Activated CD8-positive, alpha-beta memory T cell treated with anti-CD3 and anti-CD28 coated beads, Interleukin-2, amount 50 U/mL, for 1 hour (primary cell): ENCODE measurements around the gene ADAT3.

Source experiments
- DNase-seq: peaks from one replicate; pipeline ENCODE4 v3.0.0-alpha.2; 2020; ENCODE audit errors: extremely low read depth

The ADAT3 gene

GRCh38 chr19:1905110-1905862 is at the start of gene ADAT3, which contains the start of gene SCAMP4:
Gene ADAT3 (plus strand): TSS chr19:1905399. CDS start chr19:1912048, 6,649 bp downstream.
Gene SCAMP4 (plus strand): TSS chr19:1905399. CDS start chr19:1915020, 9,621 bp downstream.
- peak; percentile 92 for DNase-seq

DNA sequence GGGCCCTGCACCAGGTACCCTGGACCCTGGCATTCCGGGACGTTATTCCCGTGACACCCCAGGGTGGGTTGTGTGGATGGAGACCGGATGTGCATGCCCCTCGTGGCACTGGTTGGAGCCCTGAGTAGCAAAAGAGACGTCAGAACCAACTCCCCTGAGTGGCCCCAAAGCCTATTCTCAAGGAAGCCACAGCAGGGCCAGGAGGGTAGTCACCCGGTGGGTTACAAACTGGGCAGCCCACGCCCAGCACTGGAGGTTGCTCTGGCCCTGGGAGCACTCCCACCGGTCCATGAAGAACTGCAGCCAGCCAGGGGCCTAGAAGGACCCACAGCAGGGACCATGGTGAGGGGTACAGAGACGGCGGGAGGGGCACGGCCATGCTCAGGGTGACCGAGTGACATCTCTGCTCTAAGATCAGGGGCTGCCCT is 49.4 kb upstream of the ADAT3 start:
- DNase-seq: no peak

DNA sequence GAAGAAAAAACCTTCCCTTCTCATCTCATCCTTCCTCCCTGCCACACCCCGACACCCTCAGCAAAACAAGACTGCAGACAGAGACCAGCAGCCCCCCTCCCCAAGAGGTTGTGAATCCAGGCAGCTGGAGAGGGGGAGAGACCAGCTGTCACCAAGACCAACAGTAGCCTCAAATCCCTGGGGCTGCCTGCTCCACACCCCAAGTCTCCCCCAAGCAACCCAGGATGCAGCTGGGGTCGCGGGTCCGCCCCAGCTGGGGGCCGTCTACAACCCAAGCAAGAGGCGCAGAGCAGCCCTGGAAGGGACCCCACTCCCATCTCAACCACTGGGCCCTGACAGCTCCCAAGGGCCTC is 48.9 kb upstream of the ADAT3 start:
- DNase-seq: no peak

DNA sequence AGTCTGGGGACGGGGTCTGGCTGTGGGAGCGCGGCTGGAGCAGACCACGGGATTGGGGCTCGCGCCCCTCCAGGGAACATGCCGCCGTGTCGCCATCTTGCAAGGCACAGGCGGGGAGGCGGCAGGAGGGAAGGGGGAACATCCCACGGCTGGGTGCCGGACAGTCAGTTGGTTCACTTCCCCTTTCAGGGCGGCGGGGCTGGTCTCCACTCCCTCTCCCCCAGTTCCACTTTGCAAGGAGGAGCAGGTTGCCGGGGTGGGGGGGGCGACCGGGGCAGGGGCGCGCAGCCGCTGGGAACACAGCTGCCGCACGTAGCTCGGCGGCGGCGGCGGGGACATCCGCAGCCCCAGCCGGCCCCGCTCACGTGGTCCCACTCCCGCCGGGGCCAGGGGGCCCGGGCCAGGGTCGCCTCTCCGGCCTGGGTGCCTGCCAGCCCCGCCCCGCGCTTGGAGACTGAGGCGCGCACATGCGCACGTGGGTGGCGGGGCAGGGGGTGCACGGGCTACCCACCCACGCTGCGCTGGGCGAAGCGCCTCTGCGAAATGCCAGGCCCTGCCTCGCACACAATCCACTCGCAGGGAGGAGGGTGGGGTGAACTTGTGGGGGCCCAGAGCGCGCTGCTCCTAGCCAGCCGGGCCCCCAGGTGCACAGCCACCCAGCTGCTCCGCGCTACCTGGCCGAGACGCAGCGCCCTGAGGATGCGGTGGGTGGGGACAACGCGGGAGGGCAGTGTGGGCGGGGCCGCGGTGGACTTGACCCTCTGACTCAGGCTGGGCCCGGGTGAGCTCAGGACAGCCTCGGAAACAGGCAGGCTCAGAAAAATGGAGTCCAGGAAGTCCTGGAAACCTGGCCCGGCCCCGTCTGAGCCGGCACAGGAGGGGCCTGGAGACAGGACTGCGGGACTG is 48.2 kb upstream of the ADAT3 start:
- DNase-seq: no peak

- DNase-seq: no peak
Measured at GRCh38 chr19:1857648-1858326, 47.4 kb upstream of the ADAT3 start.

DNA sequence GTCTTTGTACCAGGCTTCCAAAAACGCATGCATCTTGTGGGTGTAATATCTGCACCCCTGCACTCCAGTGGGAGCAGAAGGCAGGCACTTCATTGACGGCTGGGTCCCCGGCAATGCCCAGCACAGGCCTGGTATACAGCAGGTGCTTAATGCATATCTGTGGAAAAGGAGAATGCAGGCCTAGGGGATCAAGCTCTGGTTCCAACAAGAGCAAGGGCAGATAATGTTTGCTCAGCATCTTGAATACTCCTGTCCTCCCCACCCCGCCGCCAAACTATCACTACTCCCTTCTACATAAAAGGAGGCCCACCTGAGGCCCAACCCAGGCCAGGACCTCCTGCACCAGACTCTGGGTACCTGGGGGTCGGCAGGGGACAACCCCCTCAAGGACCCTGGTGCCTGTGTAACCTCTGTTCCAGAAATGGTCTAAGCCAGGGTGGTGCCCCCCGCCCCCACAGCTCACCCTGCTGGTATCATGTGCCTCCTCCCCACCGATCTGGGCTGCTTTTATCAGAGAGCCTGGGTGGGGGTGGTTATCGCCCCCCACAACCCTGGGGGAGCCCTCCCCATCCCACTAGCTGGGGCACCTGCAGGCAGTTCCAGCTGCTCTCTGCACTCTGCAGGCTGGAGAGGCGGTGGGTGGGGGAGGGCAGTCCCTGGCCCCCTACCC is 46.7 kb upstream of the ADAT3 start:
- no peak for DNase-seq

GRCh38 chr19:1859331-1859781 is 45.8 kb upstream of the ADAT3 start:
- DNase-seq: no peak

DNA sequence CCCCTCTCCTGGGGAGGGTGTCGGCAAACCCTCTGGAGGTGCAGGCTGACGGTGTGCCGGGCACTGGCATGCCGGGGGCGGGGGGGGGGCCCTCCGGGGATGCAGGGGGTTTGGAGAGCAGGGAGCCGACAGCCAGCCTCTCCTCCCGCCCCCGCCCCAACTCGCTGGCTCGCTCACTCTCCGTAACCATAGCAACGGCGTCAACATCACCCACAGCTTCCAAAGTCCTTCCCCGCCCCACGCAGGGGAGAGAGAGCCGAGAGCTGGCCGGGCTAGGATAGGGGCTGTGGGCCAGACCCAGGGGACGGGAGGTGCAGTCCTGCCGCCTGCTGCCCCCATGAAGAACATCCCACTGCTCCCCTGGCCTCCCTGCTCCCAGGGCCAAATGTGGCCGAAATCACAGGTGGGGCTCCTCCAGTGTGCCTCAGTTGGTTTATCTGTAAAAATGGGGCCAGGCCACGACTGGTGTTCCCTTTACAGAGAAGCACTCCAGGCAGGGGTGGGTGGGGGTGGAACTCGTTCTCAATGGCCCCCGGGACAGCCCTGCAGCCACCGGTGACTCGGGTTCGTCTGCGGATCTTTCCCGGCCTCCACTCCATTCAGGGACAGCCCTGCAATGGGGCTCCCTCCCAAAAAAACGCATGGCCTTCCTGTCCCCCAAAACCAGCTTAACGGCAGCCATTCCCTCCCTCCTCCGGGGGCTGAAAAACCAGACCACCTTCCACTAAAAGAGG is 45.0 kb upstream of the ADAT3 start:
- DNase-seq: no peak

- DNase-seq: no peak
Measured at GRCh38 chr19:1860821-1861598, 44.2 kb upstream of the ADAT3 start.

- DNase-seq: no peak
Measured at GRCh38 chr19:1861599-1862031, 43.6 kb upstream of the ADAT3 start.

GRCh38 chr19:1862068-1862423 is 43.2 kb upstream of the ADAT3 start:
- no peak for DNase-seq

GRCh38 chr19:1862424-1863327 is 42.5 kb upstream of the ADAT3 start:
- DNase-seq: no peak

GRCh38 chr19:1863328-1863637 is 41.9 kb upstream of the ADAT3 start, which contains the start of gene KLF16:
Gene KLF16 (minus strand): TSS chr19:1863579. CDS start chr19:1863497, 82 bp downstream.
- DNase-seq: no peak

DNA sequence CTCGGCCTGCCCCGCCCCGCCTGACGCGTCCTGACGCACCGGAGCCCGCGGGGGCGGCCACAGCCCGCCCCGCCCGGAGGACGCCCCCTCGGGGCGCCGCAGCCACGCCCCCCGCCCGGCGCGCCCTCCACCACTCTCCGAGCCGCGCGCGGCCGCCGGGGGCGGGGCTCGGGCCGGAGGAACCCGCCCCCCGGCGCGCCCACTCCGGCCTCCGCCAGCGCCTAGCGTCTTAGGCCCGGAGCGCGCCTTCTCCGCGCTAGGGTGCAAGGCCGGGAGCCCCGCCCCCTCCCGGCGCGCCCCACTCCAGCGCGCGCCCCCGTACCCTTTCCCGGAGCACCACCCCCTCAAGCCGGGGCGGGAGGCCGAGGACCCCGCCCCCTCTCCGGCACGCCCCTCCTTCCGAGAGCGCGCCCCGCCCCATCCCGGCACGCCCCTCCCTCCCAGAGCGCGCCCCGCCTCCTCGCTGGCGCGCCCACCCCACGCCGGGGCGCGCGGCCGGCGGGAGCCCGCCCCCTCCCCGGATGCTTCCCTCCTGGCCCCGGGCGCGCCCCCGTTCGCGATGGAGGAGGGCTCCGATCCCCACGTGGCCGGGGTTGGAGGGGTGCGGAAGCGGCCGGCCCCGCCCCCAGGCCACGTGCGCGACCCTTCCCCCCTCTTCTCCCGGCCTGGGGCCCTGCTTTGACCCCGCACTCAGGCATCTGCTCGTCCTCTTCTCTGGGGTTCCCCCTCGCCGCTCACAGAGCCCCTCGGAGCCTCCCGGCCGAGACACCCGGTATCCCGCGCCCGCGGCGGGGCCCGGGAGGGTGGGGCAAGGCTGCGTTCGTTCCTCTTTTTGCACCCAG is 41.3 kb upstream of the ADAT3 start:
- peak; percentile 81 for DNase-seq

- no peak for DNase-seq
Measured at GRCh38 chr19:1864480-1865171, 40.6 kb upstream of the ADAT3 start.

- no peak for DNase-seq
Measured at GRCh38 chr19:1865172-1866010, 39.8 kb upstream of the ADAT3 start.
